GM12878 (cell line): Measurements from ENCODE around the gene NAALADL1. TPM values are rescaled to one million over a fixed set of nuclear protein-coding genes. Genes with fewer than 3 reads are reported as not detected.
A peak's percentile ranks its signal among the peaks of the same experiment; 100 is the strongest.

Source experiments
- ATAC-seq: fragments of 200-7000 bp; cut with Tn5 transposase; 3 replicates; pipeline ENCODE4 v1.9.1; 2020; ENCODE audit warnings: mild to moderate bottlenecking, moderate library complexity
- BruUV-seq: library from RNA; stranded (reverse); fragments of 400-500 nt; replicated peaks from 2 replicates; lab custom pipeline; 2021; lab: Mats Ljungman, UMichigan
- CTCF ChIA-PET: fragments of 300-600 bp; sonication (Branson Sonifier 250); formaldehyde crosslinking; extraction: SDS; loops from one replicate; lab custom pipeline; 2021; ENCODE audit warnings: inconsistent platforms; lab: Yijun Ruan, JAX
- POLR2A ChIA-PET: fragments of 350-600 bp; formaldehyde crosslinking; extraction: SDS; loops from one replicate; lab custom pipeline; 2021; ENCODE audit warnings: inconsistent platforms; lab: Charles Lee
- RAD21 ChIA-PET: fragments of 300-600 bp; sonication (Branson Sonifier 250); formaldehyde crosslinking; loops from one replicate; lab custom pipeline; 2023; ENCODE audit warnings: antibody characterized with exemption; ENCODE audit not compliant: unreplicated experiment; lab: Charles Lee
- SMC1A ChIA-PET: fragments of 300-600 bp; sonication (Branson Sonifier 250); formaldehyde crosslinking; loops from one replicate; lab custom pipeline; 2023; ENCODE audit not compliant: unreplicated experiment, uncharacterized antibody; lab: Charles Lee
- DNase-seq: peaks from one replicate; pipeline ENCODE4 v3.0.0-alpha.2; 2011; ENCODE audit warnings: low read depth, low spot score
- FAIRE-seq: peaks from 3 replicates; lab custom pipeline; 2011; peaks lifted over from hg19 to GRCh38; lab: Jason Lieb, UNC
- H2AFZ ChIP-seq: 2 replicates; pipeline ENCODE4 v1.6.0; 2011; ENCODE audit warnings: low read depth, low read length, control low read depth; ENCODE audit not compliant: control insufficient read depth
- H3K27ac ChIP-seq: 2 replicates; pipeline ENCODE4 v1.5.1; 2011; ENCODE audit warnings: control low read depth; ENCODE audit not compliant: control insufficient read depth, insufficient read depth
- H3K27me3 ChIP-seq, 2 experiments: replicated peaks in 1 of 2; 2 replicates each; pipeline versions ENCODE4 v1.6.0 to v1.6.1; 2011; ENCODE audit warnings: low read length in 1 of 2; ENCODE audit not compliant: control insufficient read depth in 2 of 2, insufficient read depth in 2 of 2
- H3K36me3 ChIP-seq, 2 experiments: 2 replicates each; pipeline ENCODE4 v1.5.1; 2011; ENCODE audit warnings: low read length in 1 of 2; ENCODE audit not compliant: control insufficient read depth in 2 of 2, insufficient read depth in 2 of 2
- H3K4me1 ChIP-seq: 2 replicates; pipeline ENCODE4 v1.6.1; 2011; ENCODE audit warnings: mild to moderate bottlenecking, low read length, moderate library complexity, mixed read lengths; ENCODE audit not compliant: control insufficient read depth, insufficient read depth
- H3K4me2 ChIP-seq: 2 replicates; pipeline ENCODE4 v1.6.0; 2011; ENCODE audit warnings: control low read depth; ENCODE audit not compliant: control insufficient read depth, insufficient read depth
- H3K4me3 ChIP-seq: fragments of 200-600 bp; sonication (generic); 2 replicates; pipeline ENCODE4 v1.5.1; 2016
- H3K79me2 ChIP-seq: 2 replicates; pipeline ENCODE4 v1.6.0; 2011; ENCODE audit warnings: low read length; ENCODE audit not compliant: control insufficient read depth, insufficient read depth
- H3K9ac ChIP-seq: 2 replicates; pipeline ENCODE4 v1.8.0; 2011; ENCODE audit warnings: low read length, control low read depth, mixed read lengths; ENCODE audit not compliant: control insufficient read depth, insufficient read depth
- H3K9me3 ChIP-seq: replicated peaks from 3 replicates; pipeline ENCODE4 v1.5.1; 2011; ENCODE audit warnings: mild to moderate bottlenecking, low read length; ENCODE audit not compliant: control insufficient read depth, insufficient read depth
- H4K20me1 ChIP-seq: 2 replicates; pipeline ENCODE4 v1.6.0; 2011; ENCODE audit not compliant: control insufficient read depth, insufficient read depth
- CBX3 ChIP-seq: fragments of 200-600 bp; sonication (generic); IDR thresholded peaks from 2 replicates; pipeline ENCODE4 v1.6.1; 2016; ENCODE audit warnings: low read depth, borderline replicate concordance
- CREB1 ChIP-seq: IDR thresholded peaks from 2 replicates; pipeline ENCODE4 v1.6.1; 2012; ENCODE audit warnings: low read depth, mild to moderate bottlenecking, inconsistent platforms
- ELK1 ChIP-seq: IDR thresholded peaks from 2 replicates; pipeline ENCODE4 v1.6.1; 2012; ENCODE audit warnings: low read depth, low read length, improper control_type of control experiment
- HSF1 ChIP-seq: fragments of 150-350 bp; IDR thresholded peaks from 2 replicates; pipeline ENCODE4 v1.6.1; 2014; ENCODE audit warnings: mild to moderate bottlenecking, low read depth, low read length
- MEF2A ChIP-seq: IDR thresholded peaks from 2 replicates; pipeline ENCODE4 v1.6.1; 2011; ENCODE audit warnings: low read depth, mild to moderate bottlenecking, low read length, moderate library complexity; ENCODE audit not compliant: insufficient read depth
- MXI1 ChIP-seq: fragments of 150-350 bp; IDR thresholded peaks from 2 replicates; pipeline ENCODE4 v1.6.1; 2011; ENCODE audit warnings: low read depth, mild to moderate bottlenecking, inconsistent platforms, low read length, improper control_type of control experiment
- NFYA ChIP-seq: IDR thresholded peaks from 2 replicates; pipeline ENCODE4 v1.6.1; 2011; ENCODE audit warnings: low read depth, mild to moderate bottlenecking, low read length, improper control_type of control experiment, borderline replicate concordance
- PAX5 ChIP-seq: IDR thresholded peaks from 2 replicates; pipeline ENCODE4 v1.6.1; 2011; ENCODE audit warnings: low read depth, low read length, borderline replicate concordance
- PML ChIP-seq: IDR thresholded peaks from 2 replicates; pipeline ENCODE4 v1.6.1; 2012; ENCODE audit warnings: low read length, inconsistent platforms
- RCOR1 ChIP-seq: conservative IDR thresholded peaks from 2 replicates; pipeline ENCODE4 v1.6.1; 2012; ENCODE audit warnings: low read depth, low read length, improper control_type of control experiment
- SP1 ChIP-seq: IDR thresholded peaks from one replicate; pipeline ENCODE4 v1.6.1; 2011; ENCODE audit warnings: low read depth, low read length
- TCF12 ChIP-seq: IDR thresholded peaks from 2 replicates; pipeline ENCODE4 v1.6.1; 2011; ENCODE audit warnings: low read depth, mild to moderate bottlenecking, low read length
- ZBTB40 ChIP-seq: fragments of 450-650 bp; IDR thresholded peaks from 2 replicates; pipeline ENCODE4 v1.6.1; 2016; ENCODE audit warnings: mild to moderate bottlenecking, moderate library complexity, borderline replicate concordance
- WGBS: methylation state at CpG from one replicate; pipeline ENCODE4 v1.1.6; 2016; ENCODE audit warnings: low lambda C conversion rate; ENCODE audit not compliant: insufficient replicate concordance, insufficient coverage; ENCODE audit errors: missing lambda C conversion rate; 5-methylcytosine and 5-hydroxymethylcytosine counted together
- in situ Hi-C: fragments of 300-500 bp; cut with MboI; formaldehyde crosslinking; loops from 9 replicates; pipeline ENCODE4 v1.14.3; 2018; ENCODE audit warnings: mixed read lengths
- intact Hi-C: fragments of 100-400 bp; cut with micrococcal nuclease; formaldehyde crosslinking; loops from one replicate; pipeline ENCODE4 v1.14.2; 2022; ENCODE audit not compliant: unreplicated experiment
- polyA plus RNA-seq, 11 experiments: library from polyadenylated mRNA; depleted of rRNA in 4 of 11; unstranded in 6 of 11; stranded (reverse) in 5 of 11; fragments of >200 nt; fragmentation: Nextera tagmentation in 4 of 11; fragmentation: Illumina TruSeq in 1 of 11; extraction: Ambion mirVana in 4 of 11; extraction: Trizol in 1 of 11; gene quantifications; 1 replicate in 1 of 11; 2 replicates in 10 of 11; pipeline versions ENCODE4 v1.2.1 to v1.2.3, GENCODE V29; 2011 to 2016; ENCODE audit warnings: inconsistent platforms in 2 of 11, missing spikeins in 2 of 11, low read depth in 1 of 11
- total RNA-seq, 4 experiments: library from RNA; depleted of rRNA in 3 of 4; stranded (reverse); fragments of >200 nt in 3 of 4; fragmentation: Illumina TruSeq in 1 of 4; extraction: Trizol in 1 of 4; gene quantifications; 2 replicates each; pipeline versions ENCODE4 v1.2.1 to v1.2.3, GENCODE V29; 2013 to 2021

The NAALADL1 gene
- total and polyA plus RNA-seq, 10 of the 15 experiments (the other 5 are each of a cell fraction or from before 2014, with no cell fraction given): 0.77 to 5.5 (median 1.5) TPM

- no peak for TF ChIP-seq CBX3
- TF ChIP-seq TCF12: no peak
- TF ChIP-seq ELK1: no peak
Observed at GRCh38 chr11:65067446-65067845, 9.1 kb upstream of the NAALADL1 start (continued).

GRCh38 chr11:65066805-65067291, 8.5 kb upstream of the NAALADL1 start:
- Histone ChIP-seq H3K9me3 (no peaks in the 10 kb centered on the region), H3K4me3 (no peak overlapping the region), H3K4me1 (peaks cover 4% of the 10 kb centered on the region), H3K9ac (no peak overlapping the region), H2AFZ (no peak overlapping the region), H3K27ac (no peak overlapping the region), H3K36me3 (no peaks in the 10 kb centered on the region), H4K20me1 (no peaks in the 10 kb centered on the region), H3K79me2 (no peaks in the 10 kb centered on the region), H3K27me3 (no peaks in the 10 kb centered on the region), H3K4me2 (peak overlapping the region; percentile 62; the same call in 1 of the 2 replicates)
- ChIA-PET SMC1A (no interaction called here), RAD21 (no interaction called here), CTCF (interaction anchor here (1.0 kb wide), 1 partner anchor 13 kb away, joined by 5 read pairs; no protein-coding TSS in a partner anchor), POLR2A (interaction anchor here (0.7 to 0.8 kb wide), 3 partner anchors 8 to 182 kb away, joined by 3 read pairs; no protein-coding TSS in a partner anchor)
- WGBS: 83% methylated on average over 4 of the region's 4 CpGs
- ATAC-seq: no peak; the same call in 2 of the 3 replicates
- no peak for DNase-seq
- in situ Hi-C loops: no loop called here
- FAIRE-seq: no peak
- BruUV-seq: no TSS peak
- intact Hi-C loops: no loop called here
- TF ChIP-seq TCF12: no peak
- TF ChIP-seq MEF2A: no peak
- no peak for TF ChIP-seq ZBTB40
- TF ChIP-seq RCOR1: no peak
- no peak for TF ChIP-seq MXI1
- TF ChIP-seq PAX5: no peak
- TF ChIP-seq PML: no peak
- no peak for TF ChIP-seq CREB1
- no peak for TF ChIP-seq SP1
- no peak for TF ChIP-seq NFYA
- TF ChIP-seq HSF1: no peak
